DLD1 (cell line): ENCODE results near the gene ZNF276.

ENCODE experiments used
- in situ Hi-C: cut with HindIII; loops from 2 replicates; pipeline ENCODE4 v1.10.0; 2017; ENCODE audit warnings: low sequenced_read_pairs

ZNF276 gene

DNA sequence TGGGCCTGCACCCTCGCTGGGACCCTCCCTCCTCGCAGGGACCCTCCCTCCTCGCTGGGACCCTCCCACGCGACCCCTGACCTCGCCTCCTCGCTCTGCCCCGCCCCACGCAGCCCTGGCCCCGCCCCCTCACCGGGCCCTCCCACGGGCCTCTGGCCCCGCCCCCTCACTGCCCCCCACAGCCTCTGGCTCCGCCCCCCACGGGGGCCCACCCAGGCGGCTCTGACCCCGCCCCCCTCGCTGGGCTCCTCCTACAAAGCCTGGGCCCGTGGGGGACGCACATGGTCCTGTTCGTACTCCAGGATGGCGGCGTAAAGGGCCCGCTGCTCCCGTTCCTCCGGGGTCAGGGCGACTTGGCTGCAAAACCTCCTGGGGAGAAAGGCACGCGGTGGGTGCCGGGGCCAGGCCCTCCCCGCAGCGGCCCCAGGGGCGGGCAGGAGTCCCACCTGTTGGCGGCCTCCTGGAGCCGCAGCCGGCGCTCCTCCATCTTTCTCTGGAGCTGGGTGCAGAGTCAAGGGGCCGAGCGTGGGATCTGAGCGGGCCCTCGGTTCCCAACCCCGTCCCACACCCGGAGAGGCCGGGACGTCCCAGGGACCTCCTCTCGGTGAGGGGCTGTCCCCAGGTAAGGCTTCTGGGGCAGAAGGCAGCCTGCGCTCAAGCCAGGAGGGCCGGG lies 9.6 kb upstream of the ZNF276 start:
- in situ Hi-C loops, result loop anchor here (10.0 kb wide), 1 partner anchor 333 kb away; no protein-coding TSS in a partner anchor

DNA sequence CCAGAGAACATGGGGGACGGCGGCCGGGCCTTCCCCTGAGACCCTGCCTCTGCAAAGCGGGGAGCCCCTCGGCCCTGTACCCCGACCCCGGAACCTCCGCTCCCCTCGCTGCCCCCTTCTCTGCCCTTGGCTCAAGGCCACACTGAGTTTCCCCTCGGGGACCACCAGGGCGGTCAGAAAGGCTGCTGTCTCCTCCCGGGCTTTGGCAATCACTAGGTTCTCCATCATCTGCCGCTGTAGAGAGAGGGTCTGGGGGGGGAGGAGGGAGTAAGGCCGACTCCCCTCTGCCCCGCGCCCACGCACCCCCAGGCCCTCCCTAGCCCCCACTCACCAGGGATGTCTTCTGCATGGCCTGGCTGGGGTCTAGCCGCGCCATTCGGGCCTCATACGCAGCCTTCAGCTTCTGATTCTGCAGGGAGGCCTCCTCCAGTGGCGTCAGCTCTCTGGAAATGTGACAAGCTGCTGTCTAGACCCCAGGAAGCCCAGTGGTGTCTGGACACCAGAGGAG lies 9.0 kb upstream of the ZNF276 start:
- in situ Hi-C loops, result loop anchor here (10.0 kb wide), 1 partner anchor 332 kb away; no protein-coding TSS in a partner anchor

DNA sequence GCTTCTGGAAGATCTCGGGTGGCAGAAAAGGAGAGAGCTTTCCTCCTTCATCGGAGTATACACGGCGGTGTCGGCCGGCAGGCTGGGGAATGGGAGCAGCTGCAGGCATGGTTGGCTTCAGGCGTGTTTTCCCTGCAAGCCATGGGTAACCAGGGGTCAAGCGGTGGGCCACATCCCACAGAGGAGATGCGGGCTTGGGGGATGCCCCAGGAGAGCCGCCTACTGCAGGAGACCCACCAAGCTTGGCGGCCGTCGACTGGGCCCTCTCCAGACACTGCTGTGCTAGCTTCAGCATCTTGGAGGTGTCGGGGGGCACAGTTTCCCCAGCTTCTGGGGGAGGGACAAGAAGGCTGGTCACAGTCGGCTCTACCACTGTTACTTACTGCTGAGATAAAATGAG lies 4.8 kb upstream of the ZNF276 start:
- in situ Hi-C loops, result loop anchor here (10.0 kb wide), 1 partner anchor 328 kb away; no protein-coding TSS in a partner anchor

DNA sequence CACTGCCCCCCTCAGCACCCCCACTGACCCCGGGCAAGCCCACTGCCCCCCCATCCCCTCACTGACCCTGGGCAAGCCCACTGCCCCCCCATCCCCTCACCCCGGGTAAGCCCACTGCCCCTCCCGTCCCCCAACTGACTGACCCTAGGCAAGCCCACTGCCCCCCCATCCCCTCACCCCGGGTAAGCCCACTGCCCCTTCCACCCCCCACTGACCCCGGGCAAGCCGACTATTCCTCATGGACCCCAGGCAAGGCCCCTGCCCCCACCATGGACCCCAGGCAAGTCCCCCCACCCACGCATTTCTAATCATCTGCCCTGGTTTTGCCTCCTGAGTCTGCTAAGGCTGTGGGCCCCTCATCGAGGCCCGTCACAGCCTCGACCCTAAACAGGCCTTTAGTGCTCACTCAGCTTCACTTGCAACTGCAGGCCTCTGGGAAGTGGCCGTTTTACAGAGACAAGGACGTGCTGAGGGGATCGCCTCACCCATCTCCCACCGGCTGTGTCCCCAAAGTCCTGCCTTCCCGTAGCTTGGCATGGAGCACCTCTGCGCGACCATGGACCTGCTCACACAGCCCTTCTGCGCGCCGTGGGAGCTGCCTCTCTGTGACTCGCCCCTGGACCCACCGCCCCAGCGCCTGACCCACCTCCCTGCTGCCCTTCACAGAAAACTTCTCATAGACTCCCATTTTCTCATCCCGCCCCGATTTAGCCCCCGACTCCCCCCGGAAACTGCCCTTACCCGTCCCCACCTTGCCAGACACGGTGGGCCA lies 4.2 kb upstream of the ZNF276 start:
- in situ Hi-C loops, result loop anchor here (10.0 kb wide), 1 partner anchor 328 kb away; no protein-coding TSS in a partner anchor

DNA sequence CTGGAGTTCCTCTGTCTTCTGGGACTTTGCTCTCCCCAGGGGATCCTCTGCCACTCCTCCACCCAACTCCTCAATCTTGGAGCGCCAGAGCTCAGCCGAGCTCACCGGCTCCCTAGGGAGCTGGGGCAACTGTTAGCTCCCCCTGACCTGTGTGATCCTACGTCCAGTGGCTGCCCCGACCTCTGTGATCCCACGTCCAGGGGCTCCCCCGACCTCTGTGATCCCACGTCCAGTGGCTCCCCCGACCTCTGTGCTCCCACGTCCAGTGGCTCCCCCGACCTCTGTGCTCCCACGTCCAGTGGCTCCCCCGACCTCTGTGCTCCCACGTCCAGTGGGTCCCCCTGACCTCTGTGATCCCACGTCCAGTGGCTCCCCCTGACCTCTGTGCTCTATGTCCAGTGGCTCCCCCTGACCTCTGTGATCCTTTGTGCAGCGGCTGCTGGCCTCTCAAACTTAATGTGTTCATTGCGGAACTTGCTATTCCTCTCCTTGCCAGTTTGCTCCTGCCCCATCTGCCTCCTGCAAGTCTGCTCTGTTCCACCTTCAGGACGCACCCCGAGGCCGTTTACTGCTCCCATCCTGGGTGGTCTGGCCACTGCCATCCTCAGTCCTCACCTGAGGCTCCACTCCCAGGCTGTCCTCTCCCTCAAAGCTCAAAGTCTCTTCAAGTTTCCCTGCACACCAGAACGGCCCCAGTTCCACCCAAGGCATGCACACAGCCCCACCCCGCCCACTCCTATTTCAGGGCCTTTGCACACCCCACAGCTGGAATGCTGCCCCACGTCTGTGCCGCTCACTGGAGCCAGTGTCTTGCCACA lies 3.4 kb upstream of the ZNF276 start:
- in situ Hi-C loops, result loop anchor here (10.0 kb wide), 1 partner anchor 327 kb away; no protein-coding TSS in a partner anchor

DNA sequence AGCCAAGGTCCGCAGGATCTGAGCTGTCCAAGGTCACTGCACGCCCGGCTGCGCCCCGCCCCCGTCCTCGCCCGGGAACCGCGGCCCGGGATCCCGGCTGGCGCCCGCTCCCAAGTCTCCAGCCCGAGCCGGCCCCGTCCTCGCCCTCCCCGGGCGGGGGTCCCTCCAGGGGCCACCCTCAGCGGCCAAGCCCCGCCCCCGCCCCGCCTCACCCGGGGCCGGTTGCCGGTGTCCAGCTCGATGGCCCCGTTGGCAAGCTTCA lies 855 bp upstream of the ZNF276 start:
- in situ Hi-C loops, result no loop called here

DNA sequence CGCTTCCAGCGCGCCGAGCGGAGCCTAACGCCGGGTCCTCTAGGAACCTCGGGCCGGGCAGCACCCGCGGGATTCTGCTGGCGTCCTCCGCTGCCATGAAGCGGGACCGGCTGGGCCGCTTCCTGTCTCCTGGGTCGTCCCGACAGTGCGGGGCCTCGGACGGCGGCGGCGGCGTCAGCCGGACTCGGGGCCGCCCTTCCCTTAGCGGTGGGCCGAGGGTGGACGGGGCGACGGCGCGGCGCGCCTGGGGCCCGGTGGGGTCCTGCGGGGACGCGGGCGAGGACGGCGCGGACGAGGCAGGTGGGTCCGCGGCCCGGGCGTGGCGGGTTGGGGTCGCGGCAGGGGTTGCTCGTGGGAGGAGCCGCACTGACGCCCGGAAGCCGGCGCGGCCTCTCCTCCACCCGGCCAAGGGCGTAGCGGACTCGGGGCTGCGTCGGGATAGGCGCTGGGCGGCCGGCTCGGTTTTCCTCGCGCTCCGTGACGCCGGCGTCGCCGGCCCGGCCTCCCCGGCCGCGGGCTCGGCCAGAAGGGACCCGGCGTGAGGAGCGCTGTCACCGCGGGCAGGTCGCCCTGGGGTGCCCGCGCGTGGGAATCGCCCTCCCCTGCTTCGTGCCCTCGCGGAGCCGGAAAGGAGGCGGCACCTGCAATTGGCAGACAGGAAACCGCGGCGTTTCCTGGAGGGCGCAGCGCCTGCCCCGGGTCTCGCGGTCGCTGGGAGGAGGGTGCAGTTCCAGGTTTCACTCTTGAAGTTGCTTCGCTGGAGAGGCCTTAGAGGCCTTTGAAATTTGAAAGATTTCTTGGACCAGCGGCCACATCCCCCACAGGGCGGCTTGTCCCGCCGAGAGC lies 432 bp downstream of the ZNF276 start:
- in situ Hi-C loops, result no loop called here

DNA sequence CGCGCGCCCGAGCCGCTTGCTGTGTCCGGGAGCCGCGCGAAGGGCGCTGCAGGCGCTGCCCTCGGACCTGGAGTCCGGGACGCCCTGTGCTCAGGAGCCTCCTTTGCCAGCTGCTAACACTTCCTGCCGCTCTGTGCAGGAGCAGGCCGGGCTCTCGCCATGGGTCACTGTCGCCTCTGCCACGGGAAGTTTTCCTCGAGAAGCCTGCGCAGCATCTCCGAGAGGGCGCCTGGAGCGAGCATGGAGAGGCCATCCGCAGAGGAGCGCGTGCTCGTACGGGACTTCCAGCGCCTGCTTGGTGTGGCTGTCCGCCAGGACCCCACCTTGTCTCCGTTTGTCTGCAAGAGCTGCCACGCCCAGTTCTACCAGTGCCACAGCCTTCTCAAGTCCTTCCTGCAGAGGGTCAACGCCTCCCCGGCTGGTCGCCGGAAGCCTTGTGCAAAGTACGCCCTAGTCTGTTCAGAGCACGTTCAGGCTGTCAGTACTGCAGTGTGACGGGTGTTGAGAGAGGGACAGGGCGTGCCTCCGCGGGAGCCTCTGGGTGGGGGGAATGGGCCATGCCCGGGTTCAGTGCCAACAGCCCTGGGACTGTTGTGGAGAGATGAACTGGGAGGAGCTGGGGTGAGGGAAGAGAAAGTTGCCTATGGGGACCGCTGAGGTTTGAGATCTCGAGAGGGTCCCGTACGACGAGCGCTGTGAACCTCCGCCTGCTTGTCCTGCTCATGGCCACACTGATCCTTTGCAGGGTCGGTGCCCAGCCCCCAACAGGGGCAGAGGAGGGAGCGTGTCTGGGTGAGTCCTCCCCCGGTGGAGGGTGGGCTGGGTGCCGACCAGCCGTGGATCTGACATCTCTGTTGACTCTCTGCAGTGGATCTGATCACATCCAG lies 1.3 kb downstream of the ZNF276 start:
- in situ Hi-C loops, result no loop called here

DNA sequence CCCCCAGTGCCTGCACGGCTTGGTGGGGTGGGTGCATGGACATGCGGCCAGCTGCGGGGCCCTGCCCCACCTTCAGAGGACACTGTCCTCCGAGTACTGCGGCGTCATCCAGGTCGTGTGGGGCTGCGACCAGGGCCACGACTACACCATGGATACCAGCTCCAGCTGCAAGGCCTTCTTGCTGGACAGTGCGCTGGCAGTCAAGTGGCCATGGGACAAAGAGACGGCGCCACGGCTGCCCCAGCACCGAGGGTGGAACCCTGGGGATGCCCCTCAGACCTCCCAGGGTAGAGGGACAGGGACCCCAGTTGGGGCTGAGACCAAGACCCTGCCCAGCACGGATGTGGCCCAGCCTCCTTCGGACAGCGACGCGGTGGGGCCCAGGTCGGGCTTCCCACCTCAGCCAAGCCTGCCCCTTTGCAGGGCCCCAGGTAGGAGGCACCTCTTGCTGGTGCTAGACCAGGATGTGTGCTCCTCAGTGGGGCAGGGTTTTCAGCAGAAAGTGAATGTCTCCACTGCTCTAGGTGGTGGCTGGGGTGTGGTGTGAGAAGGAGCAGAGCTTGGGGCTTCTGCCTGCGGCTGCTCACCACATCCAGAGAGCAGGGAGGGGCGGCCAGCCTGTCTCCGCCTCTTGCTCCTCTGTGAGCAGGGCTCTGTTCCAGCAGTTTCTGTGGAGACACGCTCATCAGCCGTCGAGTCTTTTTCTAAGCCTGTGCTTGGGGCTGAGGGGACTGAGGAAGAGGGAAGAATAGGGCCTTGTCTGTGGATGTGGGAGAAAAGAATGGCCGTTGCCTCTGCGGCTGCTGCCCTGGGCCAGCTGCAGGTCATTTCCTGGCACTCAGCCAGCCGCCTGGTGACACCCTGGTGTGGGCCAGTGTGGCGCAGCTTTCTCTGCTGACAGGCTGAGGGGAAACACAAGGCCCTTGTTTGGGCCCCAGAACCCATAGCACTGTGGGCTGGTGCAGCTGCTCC lies 2.2 kb downstream of the ZNF276 start:
- in situ Hi-C loops, result no loop called here

DNA sequence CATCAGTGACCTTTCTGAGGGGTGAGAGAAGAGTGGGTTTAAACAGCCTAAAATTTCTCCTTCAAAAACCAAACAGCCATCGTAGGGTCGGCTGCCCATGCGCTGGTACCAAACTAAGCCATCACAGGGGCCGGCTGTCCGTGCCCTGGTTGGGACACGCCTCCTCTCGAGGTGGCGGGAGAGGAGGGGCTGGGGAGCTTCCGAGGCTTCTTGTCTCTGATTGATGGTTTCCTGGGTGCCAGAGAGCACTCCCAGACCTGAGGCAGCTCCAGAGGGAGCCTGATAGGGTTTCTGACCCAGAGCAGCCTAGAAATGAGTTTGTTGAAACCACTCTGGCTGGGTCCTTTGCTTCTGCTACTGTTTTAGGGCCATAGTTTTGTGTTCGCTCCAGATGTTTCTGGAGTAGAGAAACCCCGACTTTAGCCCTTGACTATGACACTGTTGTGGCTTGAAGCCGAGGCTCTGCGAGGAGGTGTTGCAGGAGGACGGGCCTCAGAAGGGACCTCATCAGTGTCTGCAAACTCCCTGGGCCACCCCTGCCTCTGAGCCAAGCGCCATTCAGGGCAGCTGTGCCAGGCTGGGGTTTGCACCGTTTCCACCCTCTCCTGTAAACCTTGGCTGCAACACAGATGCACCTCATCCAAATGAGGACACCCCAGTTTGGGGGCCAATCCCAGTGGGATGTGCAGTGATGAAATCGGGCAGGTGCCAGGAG lies 6.2 kb downstream of the ZNF276 start:
- in situ Hi-C loops, result no loop called here

DNA sequence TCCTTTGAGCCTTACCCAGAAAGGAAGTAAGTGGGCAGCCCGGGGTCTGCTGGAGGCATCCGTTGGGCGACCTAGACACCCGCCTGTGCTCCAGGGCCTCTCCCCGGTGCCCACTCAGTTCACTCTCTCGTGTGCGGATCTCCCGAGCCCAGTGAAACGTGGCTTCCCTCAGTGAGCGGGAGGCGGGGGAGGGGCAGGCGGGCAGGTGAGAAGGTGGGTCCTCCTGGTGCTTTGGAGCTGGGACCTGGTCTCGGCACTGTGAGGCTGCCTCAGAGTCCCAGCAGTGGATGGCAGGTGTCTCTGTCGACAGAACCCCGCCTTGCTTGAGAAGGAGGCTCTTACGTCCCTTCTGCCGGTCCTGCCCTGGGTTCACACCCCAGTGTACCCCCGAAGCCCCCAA lies 8.0 kb downstream of the ZNF276 start:
- in situ Hi-C loops, result no loop called here

DNA sequence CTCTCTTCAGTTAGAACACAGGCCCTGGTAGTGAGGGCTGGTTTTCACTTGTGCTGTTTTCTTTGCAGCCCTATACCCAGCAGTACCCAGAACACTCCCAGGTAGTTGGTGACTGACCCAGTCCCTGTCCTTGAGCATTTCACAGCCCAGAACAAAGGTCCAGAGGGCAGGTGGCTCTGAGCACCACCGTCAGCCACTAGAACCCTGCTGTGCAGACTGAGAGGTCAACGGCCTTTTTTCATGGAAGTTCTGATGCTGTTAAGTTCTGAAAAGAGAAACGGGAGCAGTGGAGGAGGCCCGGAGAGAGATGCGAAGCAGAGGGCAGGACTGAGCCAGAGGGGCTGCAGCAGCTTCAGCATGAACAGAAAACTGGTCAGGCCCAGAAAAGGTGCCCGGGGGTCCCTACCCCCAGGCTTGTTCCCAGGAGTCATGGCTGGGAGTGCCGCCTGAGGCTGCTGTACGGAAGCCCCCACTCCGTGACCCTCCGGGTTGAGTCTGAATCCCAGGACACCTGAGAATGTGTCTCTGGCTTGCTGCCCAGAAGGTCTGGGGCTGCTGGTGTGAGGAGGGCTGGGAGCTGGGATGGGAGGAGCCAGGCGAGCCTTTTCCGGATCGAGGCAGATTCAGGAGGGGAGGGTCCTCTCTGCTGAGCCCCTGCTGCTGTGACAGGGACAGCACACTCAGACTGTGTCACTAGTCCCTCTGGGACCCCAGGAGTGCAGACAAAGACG lies 8.7 kb downstream of the ZNF276 start:
- in situ Hi-C loops, result no loop called here

DNA sequence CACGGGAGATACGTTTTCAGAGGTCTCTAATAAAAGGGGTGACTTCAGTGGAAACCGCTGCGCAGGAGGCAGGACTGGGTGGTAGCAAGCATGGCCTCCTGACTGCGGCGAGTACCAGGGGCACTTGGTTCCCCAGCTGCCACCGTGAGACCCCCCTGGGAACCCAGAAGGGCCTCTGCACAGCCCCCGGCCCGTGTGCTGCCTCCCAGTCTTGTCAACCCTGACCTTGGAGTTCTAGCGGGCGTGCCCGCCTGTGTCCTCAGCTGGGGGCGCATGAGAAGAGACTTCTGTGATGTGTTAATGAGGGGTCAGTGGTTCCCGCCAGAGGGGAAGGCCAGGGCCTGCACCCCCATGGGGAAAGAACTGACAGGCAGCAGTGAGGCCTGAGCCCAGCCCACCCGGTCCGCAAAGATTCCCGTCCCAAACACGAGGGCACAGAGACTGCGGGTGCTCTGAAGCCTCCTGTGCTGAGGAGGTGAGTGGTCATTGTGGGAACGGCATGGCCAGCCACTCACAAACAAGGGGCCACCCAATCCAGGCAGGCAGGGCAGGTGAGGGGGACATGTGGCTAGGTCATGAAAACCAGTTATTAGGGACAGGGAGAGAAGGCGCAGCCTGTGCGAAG lies 9.4 kb downstream of the ZNF276 start:
- in situ Hi-C loops, result no loop called here

DNA sequence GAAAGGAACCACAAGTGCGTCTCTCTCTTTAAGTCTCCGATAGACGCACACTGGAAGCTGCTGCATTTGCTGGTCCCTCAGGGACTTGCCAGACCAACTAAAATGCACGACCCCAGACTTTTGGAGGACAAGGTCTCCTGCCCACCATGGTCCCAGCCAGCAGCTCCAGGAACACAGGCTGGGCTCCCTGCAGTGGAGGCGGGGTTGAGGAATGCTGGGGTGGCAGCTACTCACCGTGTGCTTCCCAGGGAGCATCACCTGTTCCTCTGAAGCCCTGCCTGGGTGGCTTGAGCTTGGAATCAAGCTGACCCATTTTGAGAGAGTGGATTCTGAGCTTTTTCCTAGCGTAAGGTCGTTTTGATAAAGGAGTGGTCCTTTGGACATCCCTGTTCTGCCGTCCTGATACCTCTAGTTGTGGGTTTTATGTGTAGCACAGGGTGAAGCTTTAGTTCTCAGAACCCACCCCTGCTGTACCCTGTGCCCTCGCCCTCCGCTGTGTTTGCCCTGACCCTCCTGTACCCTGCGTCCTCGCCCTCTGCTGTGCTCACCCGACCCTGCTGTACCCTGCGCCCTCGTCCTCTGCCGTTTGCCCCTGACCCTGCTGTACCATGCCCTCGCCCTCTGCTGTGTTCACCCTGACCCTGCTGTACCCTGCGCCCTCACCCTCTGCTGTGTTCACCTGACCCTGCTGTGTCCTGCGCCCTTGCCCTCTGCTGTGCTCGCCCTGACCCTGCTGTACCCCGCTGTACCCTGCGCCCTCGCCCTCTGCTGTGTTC lies 11.0 kb downstream of the ZNF276 start:
- in situ Hi-C loops, result no loop called here

DNA sequence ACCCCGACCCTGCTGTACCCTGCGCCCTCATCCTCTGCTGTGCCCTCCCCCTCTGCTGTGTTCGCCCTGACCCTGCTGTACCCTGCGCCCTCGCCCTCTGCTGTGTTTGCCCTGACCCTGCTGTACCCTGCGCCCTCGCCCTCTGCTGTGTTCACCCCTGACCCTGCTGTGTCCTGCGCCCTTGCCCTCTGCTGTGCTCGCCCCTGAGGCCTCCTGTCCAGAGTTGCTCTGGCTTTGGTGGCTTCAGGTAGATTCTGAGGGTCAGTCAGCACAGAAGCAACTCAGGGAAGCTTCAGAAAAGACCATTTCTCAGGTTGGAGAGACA lies 11.5 kb downstream of the ZNF276 start:
- in situ Hi-C loops, result no loop called here

DNA sequence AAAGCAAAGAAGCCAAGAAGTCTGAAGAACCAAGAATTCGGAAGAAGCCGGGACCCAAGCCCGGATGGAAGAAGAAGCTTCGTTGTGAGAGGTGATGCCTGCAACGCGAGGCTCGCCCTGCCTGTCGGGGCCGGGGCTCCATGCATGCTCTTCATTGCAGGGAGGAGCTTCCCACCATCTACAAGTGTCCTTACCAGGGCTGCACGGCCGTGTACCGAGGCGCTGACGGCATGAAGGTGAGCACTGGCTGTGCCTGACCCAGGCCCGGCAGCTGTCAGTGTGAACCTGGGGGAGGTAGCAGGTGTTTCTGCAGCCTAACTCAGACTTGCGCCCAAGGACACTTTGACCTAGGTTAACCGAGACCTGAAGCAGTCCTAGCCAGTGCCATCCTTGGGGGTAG lies 12.0 kb downstream of the ZNF276 start:
- in situ Hi-C loops, result no loop called here
